ENCODE results near the gene IL22RA1. TPM values are rescaled to one million over a fixed set of nuclear protein-coding genes. Genes with fewer than 3 reads are reported as not detected.

IL22RA1 gene
- total and polyA plus RNA-seq, 2 of the 8 experiments (the other 6 are each of a cell fraction or from before 2014, with no cell fraction given), result 0.17 to 0.32 TPM

DNA sequence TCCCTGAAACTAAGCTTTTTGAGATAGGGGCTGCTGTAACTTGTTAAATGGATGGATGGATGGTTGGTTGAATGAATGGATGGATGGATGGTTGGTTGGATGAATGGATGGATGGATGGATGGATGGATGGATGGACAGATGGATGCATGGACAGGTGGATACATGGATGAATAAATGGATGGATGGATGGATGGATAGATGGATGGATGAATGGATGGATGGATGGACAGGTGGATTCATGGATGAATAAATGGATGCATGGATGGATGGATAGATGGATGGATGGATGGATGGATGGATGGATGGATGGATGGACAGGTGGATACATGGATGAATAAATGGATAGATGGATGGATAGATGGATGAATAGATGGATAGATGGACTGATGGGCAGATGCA is 57.9 kb downstream of the IL22RA1 start (continued):
- TF ChIP-seq NANOG (IDR thresholded peaks at IDR 0.05; ENCODE audit: insufficient read depth, low read depth, low read length, poor library complexity, severe bottlenecking) (no peak), CTCF (IDR thresholded peaks at IDR 0.05; ENCODE audit: control extremely low read depth in 1 of 3, insufficient read depth in 1 of 3, low read depth in 1 of 3, low read length in 3 of 3) (no peak), NRF1 (IDR thresholded peaks at IDR 0.05; ENCODE audit: low read depth, low read length) (no peak), CREB1 (IDR thresholded peaks at IDR 0.05) (no peak)
